ENCODE measurements around the gene STRIP2.
"Not testable (repeated sequence)": the region's sequence is repeated elsewhere in the genome, so short reads cannot be mapped to it uniquely, and the experiment has no call there.

STRIP2 gene

GRCh38 chr7:129456421-129456820, 22.2 kb downstream of the STRIP2 start:
- DNase-seq (ENCODE audit: low read depth): no peak

- DNase-seq (ENCODE audit: low read depth): no peak
These were observed 22.9 kb downstream of the STRIP2 start for GRCh38 chr7:129457101-129457500.

- no peak for DNase-seq (ENCODE audit: low read depth)
These were observed 23.9 kb downstream of the STRIP2 start for GRCh38 chr7:129458171-129458570.

GRCh38 chr7:129461809-129462208, 27.6 kb downstream of the STRIP2 start:
- no peak for DNase-seq (ENCODE audit: low read depth)

- no peak for DNase-seq (ENCODE audit: low read depth)
These were observed 28.2 kb downstream of the STRIP2 start for GRCh38 chr7:129462420-129462819.

- DNase-seq (ENCODE audit: low read depth): no peak
These were observed 30.0 kb downstream of the STRIP2 start for GRCh38 chr7:129464194-129464593.

GRCh38 chr7:129465080-129465479, 30.8 kb downstream of the STRIP2 start:
- no peak for DNase-seq (ENCODE audit: low read depth)

GRCh38 chr7:129466796-129467195, 32.6 kb downstream of the STRIP2 start:
- DNase-seq (ENCODE audit: low read depth): no peak

GRCh38 chr7:129468087-129468486, 33.9 kb downstream of the STRIP2 start:
- no peak for DNase-seq (ENCODE audit: low read depth)

GRCh38 chr7:129468547-129468946, 34.3 kb downstream of the STRIP2 start:
- no peak for DNase-seq (ENCODE audit: low read depth)

GRCh38 chr7:129469930-129470329, 35.7 kb downstream of the STRIP2 start:
- DNase-seq (ENCODE audit: low read depth): no peak

GRCh38 chr7:129470411-129470810, 36.2 kb downstream of the STRIP2 start:
- DNase-seq (ENCODE audit: low read depth): no peak

- no peak for DNase-seq (ENCODE audit: low read depth)
These were observed 37.2 kb downstream of the STRIP2 start for GRCh38 chr7:129471402-129471827.

- DNase-seq (ENCODE audit: low read depth): not testable (repeated sequence)
These were observed 41.7 kb downstream of the STRIP2 start for GRCh38 chr7:129475931-129476330.

GRCh38 chr7:129476398-129476797, 42.2 kb downstream of the STRIP2 start:
- DNase-seq (ENCODE audit: low read depth): not testable (repeated sequence)

- no peak for DNase-seq (ENCODE audit: low read depth)
These were observed 45.6 kb downstream of the STRIP2 start for GRCh38 chr7:129479831-129480230.

- no peak for DNase-seq (ENCODE audit: low read depth)
These were observed 46.6 kb downstream of the STRIP2 start for GRCh38 chr7:129480674-129481363.

GRCh38 chr7:129481376-129481775, 47.1 kb downstream of the STRIP2 start:
- not testable (repeated sequence) for DNase-seq (ENCODE audit: low read depth)

GRCh38 chr7:129482781-129483180, 48.5 kb downstream of the STRIP2 start:
- no peak for DNase-seq (ENCODE audit: low read depth)

GRCh38 chr7:129489491-129489890, 55.3 kb downstream of the STRIP2 start:
- DNase-seq (ENCODE audit: low read depth): no peak

GRCh38 chr7:129492391-129492790, 58.2 kb downstream of the STRIP2 start:
- DNase-seq (ENCODE audit: low read depth): no peak

- DNase-seq (ENCODE audit: low read depth): no peak
These were observed 59.3 kb downstream of the STRIP2 start for GRCh38 chr7:129493555-129493954.

GRCh38 chr7:129494041-129494440, 59.8 kb downstream of the STRIP2 start:
- no peak for DNase-seq (ENCODE audit: low read depth)

- DNase-seq (ENCODE audit: low read depth): no peak
These were observed 61.8 kb downstream of the STRIP2 start for GRCh38 chr7:129495987-129496386.
